Right lobe of liver (tissue), 6 donors: Measurements from ENCODE around the gene C20orf144. TPM values are rescaled to one million over a fixed set of nuclear protein-coding genes. Genes with fewer than 3 reads are reported as not detected.
A peak's percentile ranks its signal among the peaks of the same experiment; 100 is the strongest.

Experiments used
- ATAC-seq, 4 donors: fragments of 200-7000 bp; cut with Tn5 transposase; one replicate each; pipeline ENCODE4 v1.9.1; 2020; ENCODE audit warnings: mild to moderate bottlenecking in 4 of 4, moderate library complexity in 4 of 4
- DNase-seq, 3 donors: peaks; one replicate each; pipeline ENCODE4 v3.0.0-alpha.2; 2020
- H3K27ac ChIP-seq, 3 donors: fragments of 200-600 bp; one replicate each; pipeline ENCODE4 v1.8.0; 2022
- H3K27me3 ChIP-seq, 2 donors: fragments of 200-600 bp; one replicate each; pipeline ENCODE4 v1.8.0; 2022
- H3K36me3 ChIP-seq, 4 donors: fragments of 200-600 bp; sonication (generic) in 1 of 4; one replicate each; pipeline versions ENCODE4 v1.5.1 to v1.8.0; 2017 to 2022; ENCODE audit warnings: control low read depth in 1 of 4
- H3K4me1 ChIP-seq, 4 donors: fragments of 200-600 bp; sonication (generic) in 1 of 4; one replicate each; pipeline versions ENCODE4 v1.5.1 to v1.8.0; 2017 to 2022; ENCODE audit warnings: control low read depth in 1 of 4
- H3K4me3 ChIP-seq, 3 donors: fragments of 200-600 bp; one replicate each; pipeline ENCODE4 v1.8.0; 2022
- H3K9me3 ChIP-seq, 4 donors: fragments of 200-600 bp; sonication (generic) in 1 of 4; one replicate each; pipeline versions ENCODE4 v1.5.1 to v1.8.0; 2017 to 2022; ENCODE audit warnings: control low read depth in 1 of 4
- POLR2A ChIP-seq: fragments of 450-650 bp; IDR thresholded peaks from one replicate; pipeline ENCODE4 v1.6.1; 2017; ENCODE audit warnings: antibody characterized with exemption, mild to moderate bottlenecking
- WGBS: methylation state at CpG from one replicate; pipeline ENCODE4 v1.1.6; 2018; ENCODE audit warnings: low coverage, low lambda C conversion rate; ENCODE audit not compliant: insufficient coverage; ENCODE audit errors: missing lambda C conversion rate; 5-methylcytosine and 5-hydroxymethylcytosine counted together
- intact Hi-C, 2 donors: fragments of 100-400 bp; cut with DNase I; formaldehyde crosslinking; loops; one replicate each; pipeline versions ENCODE4 v1.11.2 to v1.14.1; 2022
- total RNA-seq, 6 experiments: library from RNA; depleted of rRNA in 2 of 6; stranded (reverse); fragments of >200 nt in 2 of 6; fragmentation: NEBNext Ultra II Directional in 3 of 6; extraction: Animal tissue kit (Norgen Biotek cat#: 25700) in 3 of 6; gene quantifications; one replicate each; pipeline versions ENCODE4 v1.1.0 to v1.2.4, GENCODE V29; 2016 to 2023
- TF ChIP-seq, protein P1 (sequence below), 4 donors: fragments of 200-600 bp in 3 of 4; fragments of 450-650 bp in 1 of 4; IDR thresholded peaks; one replicate each; pipeline versions ENCODE4 v1.5.1 to v1.8.0; 2016 to 2022; ENCODE audit warnings: antibody characterized with exemption in 4 of 4, mild to moderate bottlenecking in 2 of 4
- donor health status: DM: no; HTN: yes; CAD: no.
- donor health status: DM: no; HTN: no; CAD: no.
- donor health status: DM: no; HTN: no; CAD: no.
- donor health status: DM: no; HTN: yes; CAD: no.
- donor health status: DM: no; HTN: yes; CAD: no.

C20orf144 gene
- total RNA-seq, 6 experiments from 2014 or later, result 0.18 TPM; not detected in 5

DNA sequence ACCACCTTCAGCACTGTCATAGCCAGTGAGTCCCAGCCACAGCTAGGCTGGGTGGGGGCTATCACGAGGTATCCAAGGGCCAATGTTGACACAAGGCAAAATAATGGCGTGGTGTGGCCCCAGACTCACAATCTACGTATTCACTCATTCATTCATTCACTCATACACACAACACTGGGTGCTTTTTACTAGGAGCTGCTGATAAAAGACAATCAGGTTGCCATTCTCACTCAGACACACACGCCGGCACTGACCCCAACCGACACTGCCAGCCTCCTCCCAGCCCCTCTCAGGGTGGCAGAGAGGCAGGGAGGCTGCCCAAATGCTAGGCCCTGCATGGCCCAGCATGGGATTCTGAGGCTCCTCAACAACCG is 1.5 kb upstream of the C20orf144 start:
- no peak for ATAC-seq
- H3K27me3 ChIP-seq, result no peaks in the 10 kb centered on the region
- peaks cover 0 to 12% (median 4%) of the 10 kb centered on the region in 4 donors for H3K4me1 ChIP-seq
- intact Hi-C loops, result no loop called here
- no peak overlapping the region for H3K4me3 ChIP-seq
- peaks cover 0 to 7% (median 0%) of the 10 kb centered on the region in 4 donors for H3K36me3 ChIP-seq
- TF ChIP-seq, protein P1, sequence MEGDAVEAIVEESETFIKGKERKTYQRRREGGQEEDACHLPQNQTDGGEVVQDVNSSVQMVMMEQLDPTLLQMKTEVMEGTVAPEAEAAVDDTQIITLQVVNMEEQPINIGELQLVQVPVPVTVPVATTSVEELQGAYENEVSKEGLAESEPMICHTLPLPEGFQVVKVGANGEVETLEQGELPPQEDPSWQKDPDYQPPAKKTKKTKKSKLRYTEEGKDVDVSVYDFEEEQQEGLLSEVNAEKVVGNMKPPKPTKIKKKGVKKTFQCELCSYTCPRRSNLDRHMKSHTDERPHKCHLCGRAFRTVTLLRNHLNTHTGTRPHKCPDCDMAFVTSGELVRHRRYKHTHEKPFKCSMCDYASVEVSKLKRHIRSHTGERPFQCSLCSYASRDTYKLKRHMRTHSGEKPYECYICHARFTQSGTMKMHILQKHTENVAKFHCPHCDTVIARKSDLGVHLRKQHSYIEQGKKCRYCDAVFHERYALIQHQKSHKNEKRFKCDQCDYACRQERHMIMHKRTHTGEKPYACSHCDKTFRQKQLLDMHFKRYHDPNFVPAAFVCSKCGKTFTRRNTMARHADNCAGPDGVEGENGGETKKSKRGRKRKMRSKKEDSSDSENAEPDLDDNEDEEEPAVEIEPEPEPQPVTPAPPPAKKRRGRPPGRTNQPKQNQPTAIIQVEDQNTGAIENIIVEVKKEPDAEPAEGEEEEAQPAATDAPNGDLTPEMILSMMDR (IDR thresholded peaks at IDR 0.05), result no peak
- TF ChIP-seq POLR2A, result no peak
- no peak for DNase-seq
- no peaks in the 10 kb centered on the region for H3K9me3 ChIP-seq
- no peak overlapping the region for H3K27ac ChIP-seq
- no CpG with 5 or more reads among the region's 7 CpGs for WGBS

DNA sequence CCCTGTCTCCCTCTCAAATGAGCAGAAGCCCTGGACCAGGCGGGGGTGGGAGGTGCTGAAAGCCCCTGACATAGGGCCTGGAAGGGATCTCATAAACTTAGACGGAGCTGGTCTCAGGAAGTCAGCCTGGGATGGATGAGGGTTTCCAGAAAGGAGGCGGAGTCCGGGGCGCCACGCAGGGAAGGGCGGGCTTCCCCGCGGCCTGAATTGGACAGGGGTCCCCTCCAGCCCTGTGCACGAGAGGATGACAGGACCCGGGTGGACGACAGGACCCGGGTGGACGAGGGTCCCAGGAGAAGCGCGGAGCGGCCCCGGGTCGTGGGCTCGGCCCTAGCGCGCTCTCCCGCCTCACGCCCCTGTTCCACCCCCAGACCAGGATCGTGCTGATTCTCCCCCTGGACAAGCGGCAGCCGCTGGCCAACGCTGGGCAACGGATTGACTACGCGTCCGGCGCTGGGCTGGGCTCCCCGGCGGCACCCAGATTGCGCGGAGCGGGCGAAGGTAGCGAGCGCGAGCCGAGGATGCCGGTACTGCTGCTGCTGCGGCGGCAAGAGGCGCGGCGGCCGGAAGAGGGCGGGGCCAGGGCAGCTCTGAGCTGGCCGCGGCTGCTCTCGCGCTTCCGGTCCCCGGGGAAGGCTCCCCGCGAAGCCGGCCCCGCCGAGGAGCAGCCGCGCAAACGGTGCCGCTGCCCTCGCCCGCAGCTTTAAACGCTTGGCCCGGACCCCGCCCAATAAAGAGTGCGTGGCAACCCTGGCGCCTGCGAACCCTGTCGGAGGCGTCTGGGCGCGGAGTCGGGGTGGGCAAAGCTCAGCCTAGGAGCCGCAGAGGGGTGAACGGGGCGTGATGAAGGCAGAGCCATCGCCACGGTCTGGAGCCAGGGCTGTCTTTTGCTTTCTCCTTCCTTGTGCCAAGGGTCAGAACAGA is 1.3 kb downstream of the C20orf144 start:
- 3% methylated on average over 23 of the region's 84 CpGs for WGBS
- Histone ChIP-seq H3K36me3 (no peaks in the 10 kb centered on the region), H3K27ac (peak overlapping the region; percentile 55 to 79 (median 59)), H3K4me1 (peaks cover 0 to 22% (median 7%) of the 10 kb centered on the region in 4 donors), H3K9me3 (no peaks in the 10 kb centered on the region), H3K4me3 (peak overlapping the region; percentile 61 to 87 (median 74)), H3K27me3 (no peaks in the 10 kb centered on the region)
- peak; percentile 84 to 90 (median 90) for DNase-seq
- TF ChIP-seq, protein P1 (IDR thresholded peaks at IDR 0.05), result no peak
- peak; percentile 87 for TF ChIP-seq POLR2A
- ATAC-seq, result peak; percentile 57 to 72 (median 62)
- intact Hi-C loops, result no loop called here

DNA sequence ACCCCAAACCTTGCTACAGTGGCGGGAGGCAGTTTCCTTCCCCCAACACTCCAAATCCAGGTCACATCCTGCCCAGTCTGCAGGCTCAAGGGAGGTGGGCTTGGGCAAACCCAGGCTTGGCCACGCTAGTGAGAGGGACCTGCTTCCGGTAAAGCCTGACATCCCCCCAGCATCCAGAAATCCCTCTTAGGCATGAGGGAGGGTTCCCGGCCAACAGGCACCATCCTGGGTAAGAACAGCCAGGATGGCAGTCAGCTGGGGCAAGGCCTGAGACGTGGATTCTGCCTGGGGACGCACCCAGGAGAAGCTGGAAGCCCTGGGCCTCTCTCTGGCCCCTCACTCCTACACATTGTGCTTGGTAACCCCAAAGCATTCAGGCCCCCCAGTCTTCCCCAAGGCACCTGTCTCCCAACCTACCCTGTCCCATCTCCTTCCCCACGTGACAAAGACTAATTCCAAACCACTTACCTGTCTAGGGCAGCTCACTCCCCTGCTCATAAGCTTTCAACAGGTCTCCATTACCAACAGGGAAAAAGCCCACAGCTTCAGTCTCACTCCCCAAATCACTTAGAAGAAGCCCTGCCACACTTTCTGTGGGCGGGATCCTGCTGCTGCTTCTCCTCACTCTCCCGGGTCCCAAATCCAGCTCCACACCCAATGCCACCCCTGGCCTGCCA is 2.1 kb downstream of the C20orf144 start:
- intact Hi-C loops, result no loop called here
- H3K4me3 ChIP-seq, result peak overlapping the region; percentile 61 to 87 (median 74)
- peak overlapping the region; percentile 55 to 79 (median 59) for H3K27ac ChIP-seq
- TF ChIP-seq POLR2A, result no peak
- TF ChIP-seq, protein P1 (IDR thresholded peaks at IDR 0.05), result no peak
- no peaks in the 10 kb centered on the region for H3K9me3 ChIP-seq
- H3K4me1 ChIP-seq, result peaks cover 0 to 22% (median 7%) of the 10 kb centered on the region in 4 donors
- H3K36me3 ChIP-seq, result no peaks in the 10 kb centered on the region
- WGBS, result 13% methylated on average over 3 of the region's 9 CpGs
- DNase-seq (no peak), ATAC-seq (no peak)
- H3K27me3 ChIP-seq, result no peaks in the 10 kb centered on the region

GRCh38 chr20:33664762-33665144 is 2.6 kb downstream of the C20orf144 start:
- Histone ChIP-seq H3K36me3 (no peaks in the 10 kb centered on the region), H3K4me1 (peaks cover 0 to 22% (median 7%) of the 10 kb centered on the region in 4 donors), H3K27ac (no peak overlapping the region), H3K27me3 (no peaks in the 10 kb centered on the region), H3K9me3 (no peaks in the 10 kb centered on the region), H3K4me3 (no peak overlapping the region)
- no peak for ATAC-seq
- TF ChIP-seq POLR2A, result no peak
- TF ChIP-seq, protein P1 (IDR thresholded peaks at IDR 0.05), result no peak
- no peak for DNase-seq
- WGBS, result no CpG with 5 or more reads among the region's 2 CpGs
- intact Hi-C loops, result no loop called here
